ENCODE data around the gene UNC119B. TPM values are rescaled to one million over a fixed set of nuclear protein-coding genes. Genes with fewer than 3 reads are reported as not detected.
"Not testable (repeated sequence)": the region's sequence is repeated elsewhere in the genome, so short reads cannot be mapped to it uniquely, and the experiment has no call there.

Gene UNC119B
- total RNA-seq, 4 donors from 2014 or later = 4.7 to 8.7 (median 7.8) TPM

DNA sequence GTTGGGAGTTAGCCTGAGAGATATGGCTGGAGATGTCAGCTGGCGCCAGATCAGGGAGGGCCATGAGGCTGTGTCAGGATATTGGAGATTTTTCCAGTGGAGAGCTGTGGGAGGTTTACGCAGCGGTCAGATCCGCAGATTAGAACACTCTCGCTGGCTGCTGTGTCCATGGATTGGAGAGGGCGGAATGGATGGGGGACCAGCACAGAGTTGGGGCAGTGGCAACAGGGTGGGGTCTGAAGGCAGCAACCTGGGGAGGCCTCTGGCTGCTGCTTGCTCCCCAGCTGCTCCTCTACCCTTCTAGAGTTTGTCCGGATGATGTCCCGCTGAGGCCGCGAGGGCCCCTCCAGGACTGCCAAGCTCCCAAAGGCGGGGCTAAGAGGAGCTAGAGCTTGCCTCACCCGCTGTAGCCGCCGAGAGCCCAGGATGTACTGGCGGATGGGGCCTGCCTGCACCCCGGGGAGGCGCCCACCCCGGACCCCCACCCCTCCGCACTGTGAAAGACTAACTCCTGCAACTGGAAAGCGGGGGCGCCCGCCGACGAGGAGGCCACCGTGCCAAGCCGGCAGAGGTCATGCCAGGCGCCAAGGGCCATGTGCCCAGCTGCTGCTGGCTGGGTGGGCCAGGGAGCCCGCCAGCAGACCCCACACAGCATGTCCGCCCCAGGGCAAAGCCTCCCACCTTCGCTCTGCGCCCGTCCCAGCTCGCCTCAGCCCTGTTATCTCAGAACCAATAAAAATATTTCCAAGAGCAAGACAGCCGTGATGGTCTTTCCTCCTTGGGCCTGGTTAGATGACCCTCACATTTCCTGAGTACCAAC lies 43.5 kb upstream of the UNC119B start:
- DNase-seq (no peak), ATAC-seq (no peak)
- no peak overlapping the region for H3K4me3 ChIP-seq
- H3K27me3 ChIP-seq = no peaks in the 10 kb centered on the region
- intact Hi-C loops (cut with DNase I; ENCODE audit: low total_unique reads) = no loop called here
- no peaks in the 10 kb centered on the region for H3K36me3 ChIP-seq
- no peak overlapping the region for H3K27ac ChIP-seq
- H3K9me3 ChIP-seq = no peaks in the 10 kb centered on the region
- TF ChIP-seq, protein P1, sequence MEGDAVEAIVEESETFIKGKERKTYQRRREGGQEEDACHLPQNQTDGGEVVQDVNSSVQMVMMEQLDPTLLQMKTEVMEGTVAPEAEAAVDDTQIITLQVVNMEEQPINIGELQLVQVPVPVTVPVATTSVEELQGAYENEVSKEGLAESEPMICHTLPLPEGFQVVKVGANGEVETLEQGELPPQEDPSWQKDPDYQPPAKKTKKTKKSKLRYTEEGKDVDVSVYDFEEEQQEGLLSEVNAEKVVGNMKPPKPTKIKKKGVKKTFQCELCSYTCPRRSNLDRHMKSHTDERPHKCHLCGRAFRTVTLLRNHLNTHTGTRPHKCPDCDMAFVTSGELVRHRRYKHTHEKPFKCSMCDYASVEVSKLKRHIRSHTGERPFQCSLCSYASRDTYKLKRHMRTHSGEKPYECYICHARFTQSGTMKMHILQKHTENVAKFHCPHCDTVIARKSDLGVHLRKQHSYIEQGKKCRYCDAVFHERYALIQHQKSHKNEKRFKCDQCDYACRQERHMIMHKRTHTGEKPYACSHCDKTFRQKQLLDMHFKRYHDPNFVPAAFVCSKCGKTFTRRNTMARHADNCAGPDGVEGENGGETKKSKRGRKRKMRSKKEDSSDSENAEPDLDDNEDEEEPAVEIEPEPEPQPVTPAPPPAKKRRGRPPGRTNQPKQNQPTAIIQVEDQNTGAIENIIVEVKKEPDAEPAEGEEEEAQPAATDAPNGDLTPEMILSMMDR (IDR thresholded peaks at IDR 0.05 in 4 of 5, conservative IDR thresholded peaks at IDR 0.05 in 1 of 5) = no peak
- no peak for TF ChIP-seq POLR2A (IDR thresholded peaks at IDR 0.05)
- no peaks in the 10 kb centered on the region for H3K4me1 ChIP-seq
- in situ Hi-C loops (cut with MboI; ENCODE audit: low sequenced_read_pairs in 4 of 4) = no loop called here

DNA sequence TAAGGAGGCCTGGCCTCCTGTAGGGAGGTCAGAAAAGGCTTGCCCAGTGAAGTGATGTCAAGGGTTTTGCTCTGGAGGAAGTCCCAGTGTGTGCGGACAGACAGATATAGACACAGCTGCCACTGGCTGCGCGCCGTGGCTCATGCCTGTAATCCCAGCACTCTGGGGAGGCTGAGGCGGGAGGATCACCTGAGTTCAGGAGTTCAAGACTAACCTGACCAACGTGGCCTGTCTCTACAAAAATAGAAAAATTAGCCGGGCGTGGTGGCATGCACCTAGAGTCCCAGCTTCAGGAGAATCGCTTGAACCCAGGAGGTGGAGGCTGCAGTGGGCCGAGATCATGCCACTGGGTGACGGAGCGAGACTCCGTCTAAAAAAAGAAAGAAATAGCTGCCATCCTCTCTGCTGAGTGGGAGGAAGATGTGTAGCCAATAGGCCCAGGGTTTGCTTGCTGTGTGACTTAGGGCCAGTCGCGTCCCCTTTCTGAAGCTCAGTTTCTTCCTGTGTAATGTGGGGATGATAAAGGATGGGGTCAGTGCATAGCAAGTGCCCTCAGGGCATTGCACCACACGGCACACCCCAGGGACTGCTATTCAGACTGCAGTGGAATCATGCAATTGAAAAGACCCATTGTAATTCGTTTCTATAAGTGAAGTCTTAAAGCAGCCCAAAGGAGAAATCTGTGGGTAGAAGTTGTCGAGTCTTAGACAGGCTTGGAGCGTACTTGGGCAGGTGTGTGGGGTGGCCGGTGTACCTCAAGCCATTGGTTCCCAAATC lies 42.0 kb upstream of the UNC119B start:
- in situ Hi-C loops (cut with MboI; ENCODE audit: low sequenced_read_pairs in 4 of 4) (no loop called here), intact Hi-C loops (cut with DNase I; ENCODE audit: low total_unique reads) (no loop called here)
- H3K4me3 ChIP-seq = no peak overlapping the region
- no peak overlapping the region for H3K27ac ChIP-seq
- no peaks in the 10 kb centered on the region for H3K27me3 ChIP-seq
- TF ChIP-seq POLR2A (IDR thresholded peaks at IDR 0.05) = no peak
- TF ChIP-seq, protein P1 (IDR thresholded peaks at IDR 0.05 in 4 of 5, conservative IDR thresholded peaks at IDR 0.05 in 1 of 5) = no peak
- no peaks in the 10 kb centered on the region for H3K9me3 ChIP-seq
- H3K36me3 ChIP-seq = no peaks in the 10 kb centered on the region
- H3K4me1 ChIP-seq = no peaks in the 10 kb centered on the region
- ATAC-seq = no peak
- DNase-seq = no peak

DNA sequence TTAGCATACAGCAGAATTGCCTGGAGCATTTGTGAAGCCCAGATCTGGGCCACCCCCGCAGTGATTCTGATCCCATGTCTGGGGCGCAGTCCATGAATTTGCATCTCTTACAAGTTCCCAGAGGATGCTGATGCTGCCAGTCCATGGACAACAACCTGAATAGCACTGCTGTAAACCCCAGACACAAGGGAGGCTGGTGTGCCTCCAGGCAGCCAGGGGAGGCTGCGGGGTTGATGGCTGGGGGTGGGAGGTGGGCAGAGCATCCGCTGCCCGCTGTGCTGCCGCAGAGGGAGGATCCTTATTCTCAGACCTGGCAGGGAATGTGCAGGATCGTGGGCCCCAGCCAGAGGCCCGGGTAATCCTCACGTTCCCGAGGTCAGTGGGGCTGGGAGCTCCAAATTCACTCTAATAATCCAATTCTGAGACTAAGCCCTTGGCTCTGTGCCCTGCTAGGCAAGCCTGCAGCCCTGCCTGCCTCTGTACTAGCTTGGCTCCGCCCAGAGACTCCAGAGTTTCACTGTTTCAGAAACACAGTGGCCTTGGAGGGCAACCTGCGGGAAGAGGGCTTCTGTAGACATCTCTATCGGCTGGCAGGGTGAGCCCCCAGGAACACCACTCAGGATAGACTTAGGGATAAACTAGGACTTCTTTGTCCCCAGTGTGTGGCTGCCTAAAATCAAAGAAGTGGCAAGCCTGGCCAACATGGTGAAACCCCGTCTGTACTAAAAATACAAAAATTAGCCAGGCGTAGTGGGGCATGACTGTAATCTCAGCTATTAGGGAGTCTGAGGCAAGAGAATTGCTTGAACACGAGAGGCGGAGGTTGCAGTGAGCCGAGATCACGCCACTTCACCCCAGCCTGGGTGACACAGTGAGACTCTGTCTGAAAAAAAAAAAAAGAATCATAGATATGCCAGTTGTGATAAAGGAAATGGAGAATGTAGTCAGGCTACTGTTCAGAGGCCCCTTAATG lies 41.1 kb upstream of the UNC119B start:
- no peak for DNase-seq
- ATAC-seq = no peak
- H3K27ac ChIP-seq = no peak overlapping the region
- in situ Hi-C loops (cut with MboI; ENCODE audit: low sequenced_read_pairs in 4 of 4) (no loop called here), intact Hi-C loops (cut with DNase I; ENCODE audit: low total_unique reads) (no loop called here)
- no peaks in the 10 kb centered on the region for H3K27me3 ChIP-seq
- no peak overlapping the region for H3K4me3 ChIP-seq
- no peak for TF ChIP-seq POLR2A (IDR thresholded peaks at IDR 0.05)
- TF ChIP-seq, protein P1 (IDR thresholded peaks at IDR 0.05 in 4 of 5, conservative IDR thresholded peaks at IDR 0.05 in 1 of 5) = no peak
- no peaks in the 10 kb centered on the region for H3K4me1 ChIP-seq
- H3K9me3 ChIP-seq = no peaks in the 10 kb centered on the region
- no peaks in the 10 kb centered on the region for H3K36me3 ChIP-seq

DNA sequence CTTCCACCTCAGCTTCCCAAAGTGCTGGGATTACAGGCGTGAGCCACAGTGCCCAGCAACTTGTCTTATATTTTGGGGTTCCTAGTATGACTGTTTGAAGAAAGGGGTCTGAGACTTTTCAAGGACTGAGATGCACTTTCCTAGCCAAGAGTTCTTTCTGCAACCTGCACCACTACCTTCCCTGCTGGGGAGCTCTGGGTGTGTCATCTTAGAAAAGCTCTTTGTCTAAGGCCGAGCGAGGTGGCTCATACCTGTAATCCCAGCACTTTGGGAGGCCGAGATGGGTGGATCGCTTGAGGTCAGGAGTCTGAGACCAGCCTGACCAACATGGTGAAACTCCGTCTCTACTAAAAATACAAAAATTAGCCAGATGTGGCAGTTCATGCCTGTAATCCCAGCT lies 40.0 kb upstream of the UNC119B start:
- intact Hi-C loops (cut with DNase I; ENCODE audit: low total_unique reads); DNase-seq; in situ Hi-C loops (cut with MboI; ENCODE audit: low sequenced_read_pairs in 4 of 4): not testable (repeated sequence)

More for the DNA sequence above, 40.0 kb upstream of the UNC119B start:
- H3K27me3 ChIP-seq, ATAC-seq, H3K27ac ChIP-seq, H3K4me1 ChIP-seq, H3K9me3 ChIP-seq, H3K36me3 ChIP-seq, H3K4me3 ChIP-seq: not testable (repeated sequence)
